ENCODE measurements around the gene SNX10.

Gene SNX10

GRCh38 chr7:26337232-26337865 lies 45.7 kb downstream of the SNX10 start:
- no peak for DNase-seq

DNA sequence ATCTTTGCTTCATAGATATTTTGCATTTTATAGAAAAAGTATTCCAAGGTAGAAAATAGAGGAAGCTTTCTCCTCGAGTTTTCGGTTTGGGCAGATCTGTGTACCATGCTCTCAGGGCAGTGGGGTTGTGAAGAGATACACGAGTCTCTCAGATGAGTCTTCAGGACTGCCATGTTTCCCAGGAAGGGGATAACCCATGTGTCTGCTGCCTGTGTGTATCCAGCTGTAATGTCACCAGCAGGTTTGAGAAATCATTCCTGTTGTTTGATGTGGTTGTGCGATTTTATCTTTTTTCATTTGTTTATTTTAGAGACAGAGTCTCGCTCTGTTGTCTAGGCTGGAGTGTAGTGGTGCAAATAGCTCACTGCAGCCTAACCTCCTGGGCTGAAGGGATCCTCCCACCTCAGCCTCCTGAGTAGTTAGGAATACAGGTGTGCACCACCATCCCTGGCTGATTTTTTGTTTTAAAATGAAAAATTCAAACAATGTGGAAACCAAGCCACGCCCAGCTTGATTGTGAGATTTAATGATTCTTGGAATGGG lies 48.9 kb downstream of the SNX10 start:
- no peak for DNase-seq

- DNase-seq: no peak
These were observed 51.7 kb downstream of the SNX10 start for GRCh38 chr7:26343320-26343832.

DNA sequence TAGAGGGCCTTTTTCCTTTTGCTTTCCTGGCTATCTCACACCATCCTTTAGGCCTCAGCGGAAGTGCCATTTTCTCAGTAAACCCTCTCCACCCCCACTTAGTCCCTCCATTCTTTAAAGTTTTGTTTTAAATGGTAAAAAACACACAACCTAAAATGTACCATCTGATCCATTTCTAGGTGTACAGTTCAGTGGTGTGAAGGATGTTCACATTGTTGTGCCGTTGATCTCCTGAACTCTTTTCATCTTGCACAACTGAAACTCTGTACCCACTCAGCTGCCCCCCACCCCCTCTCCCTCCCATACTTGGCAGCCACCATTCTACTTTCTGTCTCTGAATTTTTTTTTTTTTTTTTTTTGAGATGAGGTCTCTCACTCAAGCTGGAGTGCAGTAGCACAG lies 52.2 kb downstream of the SNX10 start:
- no peak for DNase-seq

GRCh38 chr7:26345202-26345601 lies 53.5 kb downstream of the SNX10 start:
- DNase-seq: no peak

GRCh38 chr7:26345837-26346236 lies 54.2 kb downstream of the SNX10 start:
- no peak for DNase-seq

GRCh38 chr7:26346611-26347203 lies 55.0 kb downstream of the SNX10 start:
- no peak for DNase-seq

DNA sequence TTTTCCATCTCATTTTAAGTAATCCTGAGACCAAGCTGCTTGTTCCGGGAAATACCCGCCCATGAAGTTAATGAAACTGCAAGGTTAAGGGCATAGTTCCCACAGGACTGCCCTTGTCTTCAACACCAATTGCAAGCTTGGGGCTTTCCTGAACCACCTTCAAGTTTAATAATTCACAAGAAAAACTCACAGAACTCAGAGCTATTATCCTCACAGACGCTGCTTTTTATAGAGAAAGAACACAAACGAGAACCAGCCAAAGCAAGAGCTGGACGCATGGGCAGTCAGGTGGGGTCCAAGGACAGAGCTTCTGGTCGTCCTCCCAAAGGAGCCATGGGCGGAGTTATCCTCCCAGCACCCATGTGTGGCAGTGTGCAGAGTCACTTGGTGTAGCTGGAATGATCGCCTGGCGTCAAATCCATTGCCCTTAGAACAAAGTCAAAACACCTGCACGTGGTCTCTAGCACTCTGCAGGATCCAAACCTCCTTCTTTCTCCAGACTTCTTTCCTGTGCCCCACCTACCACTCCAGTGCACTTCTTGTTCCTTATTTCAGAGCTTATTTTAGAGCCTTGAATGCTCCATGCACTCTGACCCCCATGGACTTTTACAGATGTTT lies 56.7 kb downstream of the SNX10 start:
- DNase-seq: no peak

- no peak for DNase-seq
These were observed 57.6 kb downstream of the SNX10 start for GRCh38 chr7:26349005-26349915.

GRCh38 chr7:26351171-26351570 lies 59.5 kb downstream of the SNX10 start:
- no peak for DNase-seq

DNA sequence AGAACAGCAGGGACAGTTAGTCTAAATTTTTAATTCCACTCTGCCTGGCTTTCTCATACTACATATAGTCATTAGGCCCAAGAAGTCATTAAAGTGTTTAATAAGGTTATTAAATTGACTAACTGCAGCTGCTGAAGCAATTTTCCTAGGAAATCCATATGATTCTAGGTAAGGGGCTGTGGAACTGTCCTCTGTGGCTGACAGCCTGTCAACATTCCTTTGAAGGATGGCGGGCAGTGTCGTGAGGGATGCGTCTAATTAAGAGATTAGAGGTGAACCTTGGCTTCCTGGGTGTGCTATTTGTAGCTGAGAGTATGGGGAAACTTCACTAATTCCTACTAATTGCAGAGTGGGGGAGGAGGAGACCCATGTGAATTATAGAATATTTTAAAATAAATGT lies 64.6 kb downstream of the SNX10 start:
- no peak for DNase-seq

DNA sequence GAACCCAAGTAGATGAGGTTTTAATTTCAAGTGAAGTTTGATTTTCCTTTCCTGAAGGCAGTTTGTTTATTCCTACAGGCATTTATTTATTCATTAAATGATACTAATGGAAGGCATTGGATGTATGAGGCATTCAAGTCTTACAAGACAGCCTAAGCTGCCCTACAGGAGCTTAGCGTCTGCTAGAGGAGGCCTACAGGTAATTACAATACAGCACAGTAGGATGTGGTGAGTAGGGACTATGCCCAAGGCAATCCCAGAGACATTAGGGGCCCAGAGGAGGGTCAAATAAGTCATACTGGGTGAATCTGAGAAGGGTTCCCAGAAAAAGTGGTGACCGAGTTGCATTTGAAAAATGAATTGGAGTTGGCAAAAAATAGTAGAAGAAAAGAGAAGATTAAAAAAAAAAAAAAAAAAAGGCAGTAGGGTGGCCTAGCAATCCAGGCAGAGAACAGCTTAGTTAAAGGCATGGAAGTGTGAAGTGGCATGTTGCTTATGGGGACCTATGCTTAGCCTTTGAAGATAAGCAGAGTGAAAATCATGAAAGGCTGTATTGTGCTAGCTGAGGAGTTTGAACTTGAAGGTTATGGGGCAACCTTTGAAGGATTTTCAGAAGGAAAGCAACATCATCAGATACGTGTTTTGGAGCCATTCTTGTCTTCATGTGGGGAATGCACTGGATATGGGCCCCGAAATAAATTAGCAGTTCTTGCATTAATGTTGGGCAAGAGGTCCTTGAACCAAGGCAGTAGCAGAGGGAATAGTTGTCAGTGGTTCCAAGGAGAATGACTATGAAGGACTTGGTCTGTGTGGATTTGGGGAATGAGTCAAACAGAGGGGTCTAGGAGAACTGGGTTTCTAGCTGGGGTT lies 65.5 kb downstream of the SNX10 start:
- no peak for DNase-seq

DNA sequence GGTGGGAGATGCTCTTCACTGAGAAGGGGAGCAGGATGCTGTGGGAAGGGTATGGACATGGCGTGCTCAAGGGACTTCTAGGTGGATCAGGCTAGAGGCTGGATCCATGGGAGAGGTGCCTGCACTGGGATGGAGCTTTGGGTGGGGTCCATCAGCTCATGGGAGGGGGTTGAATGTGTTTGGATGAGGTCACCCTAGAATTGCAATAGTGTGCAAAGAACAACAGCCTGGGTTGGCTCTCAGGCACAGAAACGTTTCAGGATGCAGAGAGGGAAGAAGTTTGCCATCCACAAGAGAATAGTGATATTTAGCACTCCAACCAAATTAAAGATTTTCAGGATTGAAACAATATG lies 66.1 kb downstream of the SNX10 start:
- no peak for DNase-seq

- no peak for DNase-seq
These were observed 69.0 kb downstream of the SNX10 start for GRCh38 chr7:26360650-26361049.

DNA sequence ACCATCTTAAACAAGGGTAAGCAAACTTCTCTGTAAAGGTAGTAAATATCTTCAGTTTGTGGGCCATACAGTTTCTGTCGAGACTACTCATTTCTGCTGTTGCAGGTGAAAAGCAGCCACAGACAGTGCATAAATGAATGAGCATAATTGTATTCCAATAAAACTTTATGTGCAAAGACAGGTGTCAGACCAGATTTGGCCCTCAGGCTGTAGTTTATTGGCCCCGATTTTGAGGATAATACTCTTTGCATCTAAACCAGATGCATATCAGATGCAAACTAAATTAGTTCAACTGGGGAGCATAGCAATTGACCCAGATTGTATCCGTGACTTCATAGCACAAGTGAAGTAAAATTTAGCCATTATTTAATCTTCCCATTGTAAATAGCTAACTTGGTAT lies 70.0 kb downstream of the SNX10 start:
- no peak for DNase-seq

DNA sequence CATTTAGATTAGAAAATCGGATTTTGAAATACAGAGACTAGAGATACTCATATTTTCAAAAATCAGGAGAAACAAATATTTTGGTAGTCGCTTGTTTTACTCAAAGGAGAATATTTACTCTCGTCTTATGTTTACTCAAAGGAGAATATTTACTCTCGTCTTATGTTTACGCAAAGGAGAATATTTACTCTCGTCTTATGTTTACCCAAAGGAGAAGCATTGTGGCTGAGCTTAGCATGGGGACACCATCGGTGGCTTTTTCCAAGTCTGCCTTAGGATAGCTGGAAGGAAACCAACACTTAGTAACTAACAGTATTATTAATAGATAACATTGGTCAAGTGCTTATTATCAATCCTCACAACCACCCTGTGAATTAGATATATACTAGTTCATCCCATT lies 71.8 kb downstream of the SNX10 start:
- DNase-seq: no peak

DNA sequence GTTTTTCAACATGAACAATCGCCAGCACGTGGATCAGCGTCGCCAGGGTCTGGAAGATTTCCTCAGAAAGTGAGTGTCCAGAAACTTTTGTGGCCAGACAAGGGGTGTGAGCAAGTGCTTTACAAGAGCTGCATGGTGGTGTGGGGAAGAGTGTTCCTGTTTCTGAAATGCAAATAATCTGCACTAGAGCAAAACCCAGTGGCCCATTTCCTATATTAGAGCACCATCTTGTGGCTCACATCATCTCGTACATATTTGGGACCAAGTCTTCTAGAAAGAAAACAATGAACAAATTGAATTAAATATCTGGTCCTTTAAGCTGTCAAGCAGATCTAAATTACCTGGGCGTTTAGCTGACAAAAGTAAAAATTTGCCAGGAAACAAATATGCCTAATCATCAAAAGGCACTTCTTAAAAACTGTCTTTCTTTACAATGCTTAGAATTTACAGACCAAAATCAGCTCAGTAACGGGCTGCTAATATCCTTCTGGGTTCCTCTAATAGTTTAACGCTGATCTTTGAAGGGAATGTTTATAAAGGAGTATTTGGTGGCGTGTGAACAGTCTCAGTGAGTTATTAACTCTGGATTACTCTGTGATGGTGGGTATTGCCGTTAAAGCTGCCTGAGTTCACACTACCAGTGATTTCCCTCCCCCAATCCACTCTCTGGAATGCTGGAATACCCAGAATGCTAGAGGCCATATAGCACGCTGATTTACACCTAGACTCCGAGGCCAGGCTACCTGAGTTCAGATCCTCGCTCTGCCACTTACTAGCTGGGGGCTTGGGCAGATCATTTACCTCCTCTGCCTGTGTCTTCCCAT lies 73.6 kb downstream of the SNX10 start:
- DNase-seq: peak in 1 of 2 experiments; percentile 55

DNA sequence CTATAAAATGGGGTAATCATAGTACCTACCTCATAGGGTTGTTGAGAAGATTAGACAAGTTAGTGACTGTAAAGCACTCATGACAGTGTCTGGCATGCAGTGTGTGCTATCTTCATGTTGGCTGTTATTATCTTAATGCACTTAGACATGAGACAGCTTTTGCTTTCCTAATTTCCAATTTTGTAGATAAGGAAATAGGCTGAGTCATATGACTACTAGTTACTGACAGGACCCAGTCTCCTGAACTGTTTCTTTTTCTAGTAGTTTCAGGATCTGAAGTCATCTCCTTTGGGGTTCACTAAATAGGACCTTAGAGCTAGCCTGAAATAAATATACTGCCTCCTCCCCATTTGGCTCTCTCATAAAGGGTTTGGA lies 74.2 kb downstream of the SNX10 start:
- no peak for DNase-seq

DNA sequence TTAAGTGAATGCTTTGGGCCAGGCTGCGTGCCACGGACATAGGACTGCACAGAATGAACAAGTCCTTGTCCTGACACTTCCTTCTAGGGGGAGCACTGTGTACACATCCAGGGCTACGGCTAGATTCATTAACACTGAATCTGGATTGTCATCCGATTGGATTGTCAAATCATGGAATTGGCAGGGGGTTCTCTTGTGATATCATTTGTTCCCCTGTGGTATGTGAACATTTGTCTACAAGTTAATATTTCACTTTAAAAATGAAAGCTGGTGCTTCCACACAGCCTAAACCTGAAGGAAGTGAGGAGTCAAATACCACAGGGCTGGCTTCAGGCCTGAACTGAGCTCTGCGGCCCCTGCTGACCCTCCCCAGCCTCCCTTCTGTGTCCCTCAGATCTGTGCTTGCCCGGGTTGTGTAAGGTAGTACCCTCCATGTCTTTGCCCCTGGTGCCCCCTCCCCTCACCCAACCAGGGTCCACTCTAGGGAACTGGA lies 75.6 kb downstream of the SNX10 start:
- DNase-seq: no peak

DNA sequence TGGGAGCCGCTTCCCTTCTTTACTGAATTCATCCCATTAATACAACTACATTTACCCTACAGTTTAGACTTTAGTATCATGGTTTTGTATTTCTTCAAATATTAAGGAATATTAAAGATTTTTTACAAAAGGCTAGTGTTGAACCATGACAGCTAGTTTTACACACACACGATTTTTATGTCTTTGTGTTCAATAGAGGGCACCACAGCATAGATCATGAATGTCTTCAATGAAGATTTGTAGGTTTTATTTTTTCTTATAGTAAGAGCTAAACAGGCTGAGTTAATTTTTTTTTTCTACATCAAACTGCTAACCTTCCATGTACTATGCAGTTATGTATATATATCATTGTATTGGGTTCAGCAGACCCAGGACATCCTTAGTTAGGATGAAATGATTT lies 76.9 kb downstream of the SNX10 start:
- no peak for DNase-seq

DNA sequence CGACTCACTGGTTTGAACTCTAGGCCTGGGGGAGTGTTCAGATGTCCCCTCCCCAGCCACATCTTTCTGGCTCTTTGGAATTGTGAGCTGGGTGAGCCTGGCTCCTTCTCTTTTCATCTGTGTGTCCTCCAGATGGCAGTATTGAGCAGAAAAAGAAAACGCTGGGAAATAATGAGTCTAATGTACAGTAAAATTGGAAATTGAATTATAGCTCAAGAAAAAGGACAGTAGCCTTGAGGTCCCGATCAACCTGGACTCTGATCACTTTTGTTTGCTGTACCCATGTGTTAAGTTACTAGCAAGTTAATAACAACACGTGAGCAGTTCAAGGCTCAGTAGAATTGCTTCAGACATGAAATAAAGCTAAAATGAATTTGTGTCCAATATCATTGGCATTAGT lies 77.9 kb downstream of the SNX10 start:
- peak in 1 of 2 experiments; percentile 77 for DNase-seq
